GM19239 (cell line): Measurements from ENCODE around the gene SINHCAF.

Experiments used
- DNase-seq: peaks from one replicate; pipeline ENCODE4 v3.0.0; 2011; ENCODE audit warnings: low spot score; ENCODE audit not compliant: insufficient read length
- FAIRE-seq: peaks from 2 replicates; lab custom pipeline; 2011; peaks lifted over from hg19 to GRCh38; lab: Jason Lieb, UNC

The SINHCAF gene

DNA sequence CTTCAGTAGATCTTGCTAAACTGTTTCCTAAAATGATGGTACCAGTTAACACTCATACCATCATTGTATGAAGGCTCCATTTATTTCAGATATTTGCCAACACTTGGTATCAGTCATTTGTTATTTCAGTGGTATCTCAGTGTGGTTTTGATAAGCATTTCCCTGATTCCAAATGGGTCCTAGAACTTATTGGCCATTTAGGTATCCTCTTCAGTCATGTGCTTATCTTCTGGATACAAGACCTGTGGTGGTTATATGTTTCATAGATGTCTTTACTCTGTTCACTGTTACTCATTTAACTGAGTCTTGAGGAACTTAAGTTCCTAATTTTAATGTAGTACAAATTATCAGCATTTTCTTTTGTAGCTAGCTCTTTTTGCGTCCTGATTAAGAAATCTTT is 13.5 kb downstream of the SINHCAF start:
- DNase-seq: no peak
- peak; percentile 56 for FAIRE-seq

GRCh38 chr12:31311634-31312258 is 14.2 kb downstream of the SINHCAF start:
- no peak for DNase-seq
- FAIRE-seq: no peak

GRCh38 chr12:31310488-31310887 is 15.5 kb downstream of the SINHCAF start:
- DNase-seq: no peak
- FAIRE-seq: no peak

DNA sequence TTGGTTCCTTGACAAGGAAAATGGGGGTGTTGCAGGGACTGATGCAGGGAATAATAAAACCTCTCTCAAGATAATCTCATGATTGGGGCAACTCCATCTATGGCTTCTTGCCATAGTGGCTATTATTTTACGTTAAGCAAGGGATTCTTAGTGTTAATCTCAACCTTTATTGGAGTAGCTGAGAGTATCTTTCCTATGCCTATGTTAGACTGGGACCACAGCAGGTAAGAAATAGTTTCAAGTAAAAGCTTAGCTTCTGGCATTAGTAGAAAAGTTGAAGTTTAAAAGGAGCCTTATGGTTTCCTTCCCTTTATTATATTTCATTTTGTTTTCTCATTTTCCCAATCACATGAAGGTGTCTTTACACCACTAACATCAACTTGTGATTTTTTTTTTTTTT is 16.7 kb downstream of the SINHCAF start:
- FAIRE-seq: no peak

DNA sequence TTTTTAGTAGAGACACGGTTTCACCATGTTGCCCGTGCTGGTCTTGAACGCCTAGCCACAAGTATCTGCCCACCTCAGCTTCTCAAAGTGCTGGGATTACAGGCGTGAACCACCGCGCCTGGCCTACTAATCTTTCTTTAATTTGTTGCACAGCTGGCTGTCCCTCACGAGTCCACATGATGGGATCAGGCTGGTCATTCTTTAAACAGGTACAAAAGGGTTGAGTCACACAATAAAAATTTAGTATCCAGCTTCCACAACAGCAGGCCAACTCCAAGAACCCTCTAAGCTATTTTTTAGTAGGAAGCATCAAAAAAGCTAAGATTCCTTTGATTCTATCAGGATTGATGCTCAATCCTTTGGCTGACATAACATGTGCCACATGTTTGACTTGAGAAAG is 17.8 kb downstream of the SINHCAF start:
- DNase-seq (no peak), FAIRE-seq (no peak)

More for the DNA sequence above, 16.7 kb downstream of the SINHCAF start:
- no peak for DNase-seq

- no peak for DNase-seq
- no peak for FAIRE-seq
These were observed 19.1 kb downstream of the SINHCAF start for GRCh38 chr12:31306866-31307265.

DNA sequence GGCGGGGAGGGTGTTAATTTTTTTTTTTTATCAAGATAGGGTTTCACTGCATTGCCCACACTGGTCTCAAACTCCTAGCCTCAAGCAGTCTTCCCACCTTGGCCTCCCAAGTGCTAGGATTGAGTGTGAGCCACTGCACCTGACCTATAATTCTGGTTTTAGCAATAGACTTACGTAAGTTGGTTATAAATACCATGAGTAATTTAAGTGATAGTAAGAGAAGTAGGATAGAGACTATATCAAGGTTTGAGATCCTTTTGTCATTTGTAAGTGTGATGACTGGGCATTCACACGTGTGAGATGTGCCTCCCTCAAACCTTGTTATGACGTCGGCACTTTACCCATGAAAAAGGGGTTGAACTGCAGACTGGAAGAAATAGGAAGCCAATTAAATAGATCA is 22.5 kb downstream of the SINHCAF start:
- no peak for DNase-seq
- no peak for FAIRE-seq

DNA sequence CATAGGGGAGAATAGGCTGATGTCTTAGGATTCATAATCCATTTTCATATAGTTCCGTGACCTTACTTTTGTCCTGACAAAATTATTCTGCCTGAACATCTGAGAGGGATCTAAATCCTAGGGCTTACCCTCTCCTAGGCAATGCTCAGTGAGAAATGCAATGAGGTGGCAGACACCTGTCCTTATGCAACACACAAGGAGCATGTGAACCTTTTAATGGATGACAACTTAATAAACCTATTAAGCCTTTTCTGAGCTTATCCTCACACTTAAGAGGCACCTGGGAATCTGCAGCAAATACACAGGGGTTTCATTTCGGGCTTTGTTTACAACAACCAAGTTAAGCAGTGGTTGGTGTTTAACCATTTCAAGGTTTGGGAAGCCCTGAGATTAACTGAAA is 24.6 kb downstream of the SINHCAF start:
- DNase-seq: no peak
- no peak for FAIRE-seq

DNA sequence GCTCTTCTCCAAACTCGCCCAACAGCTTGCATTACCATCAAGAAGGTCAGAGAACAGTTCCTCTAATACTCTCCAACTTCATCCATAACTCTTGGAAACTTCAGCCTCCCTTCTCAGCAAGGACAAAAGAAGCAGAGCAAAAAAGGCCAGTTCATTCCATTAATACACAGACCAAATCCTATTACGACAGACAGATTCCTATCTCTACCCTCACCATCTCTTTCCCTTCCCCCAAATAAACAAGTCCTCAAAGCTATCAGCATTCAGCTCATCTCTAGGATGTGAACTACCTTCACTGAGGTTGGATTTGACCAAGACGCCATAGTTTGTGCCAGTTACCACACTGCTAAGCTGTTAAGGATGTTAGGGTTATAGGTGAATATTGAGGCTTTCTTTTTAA is 25.2 kb downstream of the SINHCAF start:
- DNase-seq: no peak
- FAIRE-seq: peak; percentile 45

DNA sequence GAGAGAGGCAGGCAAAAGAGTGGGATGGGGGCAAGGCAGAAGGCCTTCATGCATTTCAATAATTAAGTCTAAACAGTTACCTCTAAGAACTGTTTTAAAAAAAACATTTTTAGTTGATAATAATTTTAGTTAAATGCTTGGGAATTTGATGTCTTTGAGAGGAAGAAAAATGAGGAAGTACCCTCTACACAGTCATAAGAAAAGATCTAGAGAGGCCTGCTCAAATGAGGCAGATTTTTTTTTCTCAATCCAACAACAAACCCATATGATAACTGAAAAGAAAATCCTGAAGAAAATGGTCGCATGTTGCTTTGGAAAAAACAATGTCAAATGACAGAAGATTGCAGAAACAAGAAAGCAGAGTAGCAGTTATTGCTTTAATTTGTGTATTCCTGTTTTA is 25.6 kb downstream of the SINHCAF start:
- DNase-seq (no peak), FAIRE-seq (no peak)

DNA sequence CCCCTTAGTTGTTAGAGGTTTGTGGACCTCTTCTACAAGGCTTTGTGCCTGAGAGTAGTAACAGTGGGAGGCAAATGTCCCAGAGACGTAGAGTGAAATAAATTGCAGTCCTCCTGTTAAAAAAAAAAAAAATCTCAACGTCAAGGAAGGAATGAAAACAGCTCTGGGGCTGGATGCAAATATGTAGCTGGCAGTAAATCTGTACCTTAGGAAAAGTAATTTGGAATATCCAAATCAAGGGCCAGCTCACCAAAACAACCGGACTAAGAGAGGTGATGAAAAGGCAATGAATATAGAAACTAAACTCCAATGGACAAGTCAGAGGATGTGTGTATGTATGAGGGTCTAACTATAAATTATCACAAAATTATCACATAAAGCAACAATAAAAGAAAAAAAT is 27.0 kb downstream of the SINHCAF start:
- FAIRE-seq: peak; percentile 40

DNA sequence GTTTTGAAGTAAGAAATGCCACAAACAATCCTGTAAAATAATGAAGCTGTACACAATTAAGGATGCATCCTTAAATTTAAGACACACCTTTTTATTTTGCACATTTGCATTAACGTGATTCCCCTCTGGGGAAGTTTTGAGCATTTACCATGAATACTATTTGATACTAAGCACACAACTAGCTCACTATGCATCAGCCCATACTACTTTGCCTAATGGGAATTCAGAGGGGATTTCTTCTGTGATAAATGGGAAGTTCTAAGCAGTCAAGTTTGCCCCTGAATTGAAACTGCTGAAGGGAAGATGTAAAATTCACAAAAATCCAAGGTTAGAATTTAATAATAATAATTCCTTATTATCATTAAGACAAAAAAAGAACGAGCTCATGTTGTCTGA is 27.4 kb downstream of the SINHCAF start:
- no peak for FAIRE-seq
- no peak for DNase-seq

More for the DNA sequence above, 27.0 kb downstream of the SINHCAF start:
- DNase-seq: no peak

DNA sequence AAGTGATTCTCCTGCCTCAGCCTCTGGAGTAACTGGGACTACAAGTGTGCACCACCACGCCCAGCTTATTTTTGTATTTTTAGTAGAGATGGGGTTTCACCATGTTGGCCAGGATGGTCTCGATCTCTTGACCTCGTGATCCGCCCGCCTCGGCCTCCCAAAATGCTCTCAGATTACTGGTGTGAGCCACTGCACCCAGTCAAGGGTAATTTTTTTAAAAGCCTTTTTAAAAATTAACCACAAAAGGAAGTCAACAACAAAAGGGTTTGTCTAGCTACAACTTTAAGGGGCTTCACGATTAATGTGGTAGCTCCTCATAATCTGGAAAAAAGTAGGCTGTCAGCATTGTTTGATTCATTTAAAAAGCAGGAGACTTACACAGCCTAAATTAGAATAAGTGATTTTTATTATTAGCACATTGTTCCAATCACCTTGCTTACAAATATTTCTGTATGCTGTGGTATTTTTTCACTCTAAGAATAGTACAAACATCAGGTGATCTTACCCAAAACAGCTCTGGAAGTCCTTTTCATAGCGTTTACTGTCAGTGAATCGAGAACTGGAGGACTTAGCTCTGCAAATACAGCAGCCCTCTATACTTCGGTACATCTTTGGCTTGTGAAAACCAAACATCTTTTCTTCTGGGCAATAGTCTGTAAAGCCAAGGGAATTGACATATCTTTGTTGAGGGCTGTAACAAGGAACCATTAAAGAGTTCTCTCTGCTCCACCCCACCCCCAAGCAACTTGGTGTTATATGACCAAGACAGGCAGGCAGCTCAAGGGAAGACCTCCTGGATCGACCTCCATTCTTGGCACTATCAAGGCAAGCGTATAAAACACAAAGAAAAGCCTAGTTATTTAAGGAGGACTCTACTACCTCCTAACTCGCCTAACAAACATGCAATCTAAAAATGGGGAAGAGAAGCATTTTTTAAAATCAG is 28.1 kb downstream of the SINHCAF start:
- peak; percentile 63 for FAIRE-seq

DNA sequence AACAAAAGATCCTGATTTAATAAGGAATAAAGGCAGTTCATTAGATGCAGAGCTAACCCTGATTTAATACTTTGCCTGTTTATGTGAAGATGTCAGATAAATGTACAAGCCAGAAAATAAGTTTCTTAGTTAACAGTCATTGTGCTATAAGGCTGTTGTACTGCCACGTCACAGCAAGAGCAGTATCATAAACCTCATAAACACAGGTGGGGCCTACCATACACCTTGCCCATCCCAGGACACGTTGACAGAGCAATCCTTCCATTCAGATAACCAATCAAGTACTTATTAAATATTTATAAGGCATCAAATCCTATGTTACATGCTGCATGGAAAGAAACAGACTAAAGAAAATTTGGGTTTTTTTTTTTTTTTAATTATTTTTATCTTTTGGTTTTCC is 36.5 kb downstream of the SINHCAF start:
- FAIRE-seq: no peak
- DNase-seq: no peak

More for the DNA sequence above, 28.1 kb downstream of the SINHCAF start:
- DNase-seq: no peak

DNA sequence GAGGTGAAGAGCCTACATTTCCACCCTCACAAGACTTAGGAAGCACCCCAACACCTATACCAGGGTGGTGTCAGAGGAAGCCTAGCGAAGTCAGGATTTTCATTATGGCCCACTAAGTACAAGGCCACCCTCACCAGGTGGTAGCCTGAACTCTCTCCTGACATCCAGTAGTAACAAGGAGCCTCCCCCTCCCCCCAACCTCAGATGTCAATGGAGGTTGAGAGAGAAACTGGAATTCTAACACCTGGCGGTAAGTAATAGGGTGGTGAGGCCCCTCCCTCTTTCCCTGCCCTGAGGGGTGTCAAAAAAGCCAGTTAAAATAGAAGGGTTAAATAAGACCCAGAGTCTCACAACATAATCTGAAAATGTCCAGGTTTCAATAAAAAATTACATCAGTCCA is 37.6 kb downstream of the SINHCAF start:
- FAIRE-seq (no peak), DNase-seq (no peak)

DNA sequence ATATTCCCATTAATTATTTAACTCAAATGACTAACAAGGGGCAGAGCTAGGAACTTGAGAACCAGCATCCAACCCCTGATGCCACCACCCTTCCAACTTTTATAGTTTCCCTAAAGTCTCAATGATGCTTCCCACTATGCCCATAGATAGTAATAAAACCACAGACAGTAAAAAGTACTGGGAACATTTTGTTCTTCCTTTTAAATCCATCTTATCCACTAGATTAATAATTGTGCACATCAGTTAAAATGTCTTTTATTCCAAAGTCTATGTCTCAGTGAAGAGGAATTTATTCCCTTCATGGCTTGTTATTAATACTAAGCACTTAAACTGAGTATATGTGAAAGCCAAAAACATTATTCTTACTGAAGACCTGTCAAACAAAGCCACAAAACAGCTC is 45.8 kb downstream of the SINHCAF start:
- FAIRE-seq: no peak

DNA sequence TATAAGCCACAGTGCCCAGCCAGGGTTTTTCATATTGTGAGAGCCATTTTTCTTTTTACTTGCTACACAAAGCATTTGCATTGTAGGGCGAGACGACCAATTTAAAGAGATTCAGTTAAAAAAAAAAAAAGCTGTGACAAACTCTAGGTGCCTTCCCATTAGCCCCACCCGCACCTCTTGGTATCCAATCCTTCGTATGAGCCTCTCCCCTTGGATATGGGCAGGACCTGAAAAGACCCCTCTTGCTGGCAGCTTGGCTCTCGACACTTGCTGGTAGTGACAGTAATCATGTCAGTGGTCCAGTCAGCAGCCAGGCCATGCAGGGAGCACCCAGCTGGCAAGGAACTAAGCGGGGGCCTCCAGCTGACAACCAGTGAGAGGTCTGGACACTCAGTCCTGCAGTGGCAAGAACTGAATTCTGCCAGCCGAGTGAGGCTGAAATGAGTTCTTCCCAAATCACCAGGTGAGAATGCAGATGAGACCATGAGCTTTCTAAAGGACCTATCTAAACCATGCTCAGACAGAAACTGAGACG is 46.5 kb downstream of the SINHCAF start:
- FAIRE-seq: no peak

More for the DNA sequence above, 45.8 kb downstream of the SINHCAF start:
- DNase-seq: no peak

GRCh38 chr12:31278832-31279231 is 47.1 kb downstream of the SINHCAF start:
- FAIRE-seq (no peak), DNase-seq (no peak)

More for the DNA sequence above, 46.5 kb downstream of the SINHCAF start:
- no peak for DNase-seq

DNA sequence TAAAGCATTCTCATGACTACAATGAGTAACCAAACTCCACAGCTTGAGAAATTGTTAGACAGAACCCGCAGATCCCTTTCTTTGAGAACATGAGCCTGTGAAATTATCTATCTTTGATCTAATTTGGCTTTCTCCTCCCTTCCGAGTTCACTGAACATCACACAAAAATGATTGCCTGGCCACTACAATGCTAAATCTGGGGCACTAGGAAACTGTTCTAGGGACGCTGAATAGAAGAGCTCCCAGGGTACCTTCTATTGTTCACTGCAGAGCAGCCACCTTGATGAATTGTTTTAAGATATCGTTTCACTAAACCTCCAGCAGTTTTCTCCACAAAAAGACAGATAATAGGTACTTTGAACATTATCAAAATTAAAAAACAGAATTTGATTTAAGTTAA is 47.5 kb downstream of the SINHCAF start:
- FAIRE-seq: peak; percentile 72

GRCh38 chr12:31277081-31277480 is 48.9 kb downstream of the SINHCAF start:
- DNase-seq (no peak), FAIRE-seq (no peak)

More for the DNA sequence above, 47.5 kb downstream of the SINHCAF start:
- DNase-seq: no peak

DNA sequence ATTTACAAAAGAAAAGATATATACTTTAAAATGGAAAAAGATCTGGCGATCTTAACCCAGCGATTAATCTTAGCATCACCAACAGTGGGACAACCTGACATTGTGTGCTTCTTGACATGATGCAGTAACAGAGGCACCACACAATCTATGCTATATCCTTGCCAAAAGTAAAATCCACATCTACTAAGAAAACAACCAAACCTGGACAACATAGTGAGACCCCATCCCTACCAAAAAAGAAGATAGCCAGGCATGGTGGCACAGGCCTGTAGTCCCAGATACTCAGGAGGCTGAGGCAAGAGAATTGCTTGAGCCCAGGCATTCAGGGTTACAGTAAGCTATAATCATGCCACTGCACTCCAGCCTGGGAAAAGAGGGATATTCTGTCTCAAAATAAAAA is 50.5 kb downstream of the SINHCAF start:
- no peak for FAIRE-seq
- no peak for DNase-seq
